Measurements from ENCODE around the gene HS3ST5. TPM values are rescaled to one million over a fixed set of nuclear protein-coding genes. Genes with fewer than 3 reads are reported as not detected.
"Not testable (repeated sequence)": the region's sequence is repeated elsewhere in the genome, so short reads cannot be mapped to it uniquely, and the experiment has no call there.

The HS3ST5 gene
- total RNA-seq, 1 donor from 2014 or later = not detected

- intact Hi-C loops (cut with micrococcal nuclease) = no loop called here
These were observed 62.4 kb downstream of the HS3ST5 start for GRCh38 chr6:114280239-114280982.

- intact Hi-C loops (cut with micrococcal nuclease) = no loop called here
These were observed 65.6 kb downstream of the HS3ST5 start for GRCh38 chr6:114277220-114277619.

DNA sequence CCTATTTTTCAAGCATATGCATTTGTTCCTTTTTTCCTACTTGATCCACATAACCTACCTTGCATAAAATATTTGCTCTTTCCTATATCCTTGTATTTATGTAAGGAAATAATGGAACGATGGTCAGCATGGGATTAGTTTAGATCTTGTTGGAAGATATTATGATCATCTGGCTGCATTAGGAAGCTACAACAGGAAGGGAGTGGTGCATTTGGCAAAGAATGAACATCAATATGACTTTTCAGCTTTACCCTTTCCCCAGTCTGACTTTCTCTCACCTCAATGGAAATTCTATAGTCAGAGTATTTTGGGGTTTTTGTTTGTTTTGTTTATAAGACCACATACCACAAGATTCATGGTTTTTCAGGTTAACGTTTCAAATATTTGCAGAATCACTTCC is 66.0 kb downstream of the HS3ST5 start:
- intact Hi-C loops (cut with micrococcal nuclease) = no loop called here

- intact Hi-C loops (cut with micrococcal nuclease) = no loop called here
These were observed 68.0 kb downstream of the HS3ST5 start for GRCh38 chr6:114274836-114275235.

- intact Hi-C loops (cut with micrococcal nuclease) = no loop called here
These were observed 70.2 kb downstream of the HS3ST5 start for GRCh38 chr6:114272582-114272981.

GRCh38 chr6:114271405-114271804 is 71.4 kb downstream of the HS3ST5 start:
- intact Hi-C loops (cut with micrococcal nuclease) = no loop called here

DNA sequence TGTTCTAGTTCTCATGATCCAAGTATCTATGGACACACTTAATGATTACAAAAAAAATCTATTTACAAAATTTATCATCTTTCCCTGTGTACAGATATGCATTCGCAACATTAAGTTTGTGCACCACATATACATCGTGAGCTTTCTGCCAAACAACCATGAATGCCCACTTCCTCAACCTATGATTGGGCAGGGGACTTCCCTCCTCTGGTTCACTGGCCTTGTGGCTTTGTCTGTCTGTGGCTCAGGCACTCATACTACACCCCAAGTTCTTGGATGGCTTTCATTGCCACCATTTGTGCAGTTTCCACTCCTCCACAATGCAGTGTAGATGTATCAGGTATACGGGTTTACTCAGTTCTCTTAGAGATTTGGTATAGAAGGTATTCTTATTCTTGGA is 74.9 kb downstream of the HS3ST5 start:
- intact Hi-C loops (cut with micrococcal nuclease) = no loop called here

GRCh38 chr6:114260810-114261209 is 82.0 kb downstream of the HS3ST5 start:
- intact Hi-C loops (cut with micrococcal nuclease) = no loop called here

DNA sequence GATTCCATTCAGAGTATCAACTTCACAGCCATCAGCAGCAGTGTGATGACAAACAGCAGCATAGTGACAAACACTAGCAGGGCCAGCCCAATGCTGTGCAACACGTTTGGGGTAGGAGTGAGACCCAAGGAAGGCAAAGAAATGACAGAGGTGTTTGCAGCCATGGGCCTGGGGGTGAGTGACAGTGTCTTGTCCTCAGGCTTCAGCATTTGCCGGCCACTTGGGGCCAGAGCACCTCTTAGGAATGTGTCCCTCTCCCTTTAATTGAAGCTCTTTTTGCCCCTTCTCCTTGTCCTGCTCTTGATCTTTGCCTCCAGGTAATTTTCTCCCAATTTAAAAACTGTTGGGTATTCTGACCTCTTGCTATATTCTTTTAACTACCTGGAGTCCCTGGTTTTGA is 84.4 kb downstream of the HS3ST5 start:
- intact Hi-C loops (cut with micrococcal nuclease) = no loop called here

DNA sequence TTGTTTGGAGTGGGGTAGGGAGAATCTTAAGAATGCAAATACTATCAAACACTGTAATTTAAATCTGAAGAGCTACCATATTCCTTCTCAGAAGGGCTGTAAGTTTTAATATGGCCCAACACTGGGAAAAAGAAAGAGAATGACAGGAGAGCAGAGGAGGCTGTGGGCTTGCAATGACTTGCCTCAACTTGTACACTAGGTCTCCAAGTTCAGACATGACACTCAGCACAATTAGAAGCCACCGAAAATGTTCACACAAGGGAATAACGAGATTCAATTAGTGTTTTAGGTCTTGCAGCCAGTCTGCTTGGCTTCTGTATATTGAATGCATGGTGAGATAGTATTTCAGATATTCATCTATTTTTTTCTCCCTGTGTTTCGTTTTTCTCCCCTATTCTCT is 89.4 kb downstream of the HS3ST5 start:
- intact Hi-C loops (cut with micrococcal nuclease) = no loop called here

DNA sequence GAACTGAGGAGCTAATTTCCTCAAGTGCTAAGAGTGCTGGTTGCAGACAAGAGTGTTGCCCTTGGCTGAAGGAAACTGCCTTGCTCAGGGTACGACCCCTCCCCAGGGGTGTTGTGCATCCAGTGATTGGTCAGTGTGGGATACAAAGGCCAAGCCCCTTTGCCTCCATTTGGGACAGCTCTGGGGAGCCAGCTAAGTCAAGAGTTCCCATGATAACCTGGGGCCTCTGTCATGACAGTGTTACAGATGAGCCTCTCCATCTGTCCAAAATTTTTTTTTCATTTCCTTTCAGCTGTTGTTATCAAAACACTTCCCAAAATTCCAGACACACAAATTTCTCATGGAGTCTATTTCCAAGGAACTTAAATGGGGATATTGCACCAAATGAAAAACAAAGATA is 93.3 kb downstream of the HS3ST5 start:
- intact Hi-C loops (cut with micrococcal nuclease) = no loop called here

DNA sequence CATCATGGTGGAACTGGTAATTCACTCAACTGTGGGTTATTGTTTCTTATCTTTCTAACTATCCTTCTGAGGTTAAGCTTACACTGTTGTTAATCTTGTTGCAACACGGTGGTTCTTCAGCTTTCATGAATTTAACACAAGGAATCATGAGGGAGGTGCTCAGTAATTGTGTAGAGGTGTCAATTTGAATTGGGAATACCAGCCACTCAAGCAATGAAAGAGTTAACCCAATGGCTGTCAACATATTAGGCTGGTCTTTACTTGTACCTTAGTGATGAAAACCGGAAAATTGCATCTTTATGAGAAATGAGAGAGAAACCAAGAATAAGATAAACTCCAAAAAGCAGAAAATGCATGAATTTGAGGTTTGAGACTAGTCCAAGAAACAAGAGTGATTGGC is 95.7 kb downstream of the HS3ST5 start:
- intact Hi-C loops (cut with micrococcal nuclease) = no loop called here

DNA sequence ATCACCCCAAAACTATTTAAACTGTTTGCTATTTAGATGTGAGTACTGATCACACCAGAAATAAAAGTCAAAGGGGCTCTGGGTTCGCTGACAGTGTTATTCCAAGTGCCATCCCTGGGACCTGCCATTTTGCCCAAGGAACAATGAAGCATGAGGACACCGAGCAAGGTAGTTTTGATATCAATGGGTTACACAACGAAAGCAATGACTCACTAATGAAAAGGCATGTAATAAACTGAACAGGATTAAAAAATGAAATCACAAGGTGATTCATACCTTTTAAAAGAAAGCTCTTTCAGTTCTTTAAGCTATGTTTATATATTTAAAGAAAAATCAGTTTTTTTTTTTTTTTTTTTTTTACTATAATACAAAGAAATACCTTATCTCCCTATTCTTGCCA is 102.0 kb downstream of the HS3ST5 start:
- intact Hi-C loops (cut with micrococcal nuclease) = no loop called here

GRCh38 chr6:114228675-114229074 is 114.1 kb downstream of the HS3ST5 start:
- intact Hi-C loops (cut with micrococcal nuclease) = no loop called here

- intact Hi-C loops (cut with micrococcal nuclease) = no loop called here
These were observed 114.8 kb downstream of the HS3ST5 start for GRCh38 chr6:114227944-114228468.

DNA sequence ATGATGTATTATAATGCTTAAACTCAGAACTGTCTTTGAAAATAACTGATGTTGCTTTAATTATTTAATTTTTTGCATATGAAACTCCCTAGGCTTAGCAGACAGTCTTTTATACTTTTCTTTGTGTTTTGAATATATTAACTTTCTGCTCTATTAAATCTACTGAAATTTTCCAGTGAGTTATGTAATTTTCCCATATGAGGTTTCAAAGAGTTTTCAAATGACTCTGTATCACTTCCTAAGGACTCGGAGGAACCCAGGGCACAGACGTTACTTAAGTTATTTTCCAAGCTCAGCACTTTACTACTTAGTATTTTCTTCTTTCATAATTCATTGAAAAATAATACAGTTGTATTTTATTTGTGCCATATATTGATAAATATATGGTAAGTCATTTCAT is 122.6 kb downstream of the HS3ST5 start:
- intact Hi-C loops (cut with micrococcal nuclease) = no loop called here

- intact Hi-C loops (cut with micrococcal nuclease) = no loop called here
These were observed 124.1 kb downstream of the HS3ST5 start for GRCh38 chr6:114218437-114219340.

DNA sequence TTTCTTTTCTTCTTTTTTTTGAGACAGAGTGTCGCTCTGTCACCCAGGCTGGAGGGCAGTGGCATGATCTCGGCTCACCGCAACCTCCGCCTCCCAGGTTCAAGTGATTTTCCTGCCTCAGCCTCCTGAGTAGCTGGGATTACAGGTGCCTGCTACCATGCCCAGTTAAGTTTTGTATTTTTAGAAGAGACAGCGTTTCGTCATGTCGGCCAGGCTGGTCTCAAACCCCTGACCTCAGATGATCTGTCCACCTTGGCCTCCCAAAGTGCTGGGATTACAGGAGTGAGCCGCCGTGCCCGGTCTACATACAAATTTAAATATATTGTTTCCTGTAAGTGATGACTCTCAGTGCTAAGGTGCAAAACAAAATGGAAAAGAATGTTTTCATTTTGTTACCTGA is 124.8 kb downstream of the HS3ST5 start:
- intact Hi-C loops (cut with micrococcal nuclease) = not testable (repeated sequence)

GRCh38 chr6:114216789-114217467 is 125.9 kb downstream of the HS3ST5 start:
- intact Hi-C loops (cut with micrococcal nuclease) = no loop called here

DNA sequence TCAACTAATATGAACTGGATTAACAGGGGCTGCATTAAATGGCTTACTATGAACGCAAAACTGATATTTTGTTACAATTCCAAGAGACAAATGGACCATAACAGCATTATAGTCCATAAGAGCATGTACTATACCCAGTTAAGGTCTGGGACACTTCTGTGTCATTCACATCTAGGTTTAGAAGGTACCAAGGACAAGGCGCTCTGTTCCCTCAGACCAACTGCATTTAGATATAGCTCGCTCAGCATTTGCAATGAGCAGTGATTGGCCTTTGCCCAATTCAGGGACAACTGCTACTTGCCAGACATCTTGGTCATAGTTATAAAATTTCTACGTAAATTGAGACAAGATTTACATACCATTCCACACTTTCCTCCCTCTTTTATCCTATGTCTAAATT is 132.4 kb downstream of the HS3ST5 start:
- intact Hi-C loops (cut with micrococcal nuclease) = no loop called here

GRCh38 chr6:114203460-114203859 is 139.4 kb downstream of the HS3ST5 start:
- intact Hi-C loops (cut with micrococcal nuclease) = no loop called here

- intact Hi-C loops (cut with micrococcal nuclease) = no loop called here
These were observed 140.4 kb downstream of the HS3ST5 start for GRCh38 chr6:114202389-114202788.

All from T-helper 1 cell treated with Interleukin-12 subunit alpha and Interleukin-12 subunit beta and Interleukin-4 antibody, amounts not matched to agents 30 ng/mL and 1 ng/mL, for 36 hours (primary cell).